PC-9 (cell line): Measurements from ENCODE around the gene PNPLA3. TPM values are rescaled to one million over a fixed set of nuclear protein-coding genes. Genes with fewer than 3 reads are reported as not detected.

Experiments used
- BruUV-seq: library from RNA; stranded (reverse); fragments of 400-500 nt; replicated peaks from 2 replicates; lab custom pipeline; 2021; lab: Mats Ljungman, UMichigan
- CTCF ChIA-PET: fragments of 300-600 bp; sonication (Branson Sonifier 250); formaldehyde crosslinking; loops from one replicate; lab custom pipeline; 2022; ENCODE audit warnings: antibody characterized with exemption; lab: Charles Lee
- POLR2A ChIA-PET: fragments of 300-600 bp; sonication (Branson Sonifier 250); formaldehyde crosslinking; loops from one replicate; lab custom pipeline; 2022; ENCODE audit warnings: antibody characterized with exemption; ENCODE audit not compliant: unreplicated experiment; lab: Charles Lee
- DNase-seq, 2 experiments: peaks; one replicate each; pipeline versions ENCODE4 v3.0.0 to v3.0.0-alpha.2; 2015 to 2022; ENCODE audit warnings: mixed read lengths in 1 of 2
- H2AFZ ChIP-seq: fragments of 200-600 bp; sonication (generic); 2 replicates; pipeline ENCODE4 v1.8.1; 2017; ENCODE audit warnings: antibody characterized with exemption
- H3F3A ChIP-seq: fragments of 200-600 bp; sonication (generic); 2 replicates; pipeline ENCODE4 v1.8.1; 2017; ENCODE audit warnings: antibody characterized with exemption, mild to moderate bottlenecking, low read depth; ENCODE audit not compliant: insufficient read depth
- H3K27ac ChIP-seq: fragments of 200-600 bp; sonication (generic); 2 replicates; pipeline ENCODE4 v1.6.1; 2016; ENCODE audit warnings: mixed run types
- H3K27me3 ChIP-seq: fragments of 200-600 bp; sonication (generic); 2 replicates; pipeline ENCODE4 v1.6.1; 2016; ENCODE audit warnings: low read depth, mixed run types; ENCODE audit not compliant: insufficient read depth
- H3K36me3 ChIP-seq: fragments of 200-600 bp; sonication (generic); 2 replicates; pipeline ENCODE4 v1.6.1; 2016; ENCODE audit warnings: low read depth, mixed run types
- H3K4me1 ChIP-seq: fragments of 200-600 bp; sonication (generic); replicated peaks from 2 replicates; pipeline ENCODE4 v1.6.1; 2016; ENCODE audit warnings: mixed run types; ENCODE audit not compliant: insufficient read depth
- H3K4me2 ChIP-seq: fragments of 200-600 bp; sonication (generic); 2 replicates; pipeline ENCODE4 v1.6.1; 2017; ENCODE audit warnings: mixed run types
- H3K4me3 ChIP-seq: fragments of 200-600 bp; sonication (generic); 2 replicates; pipeline ENCODE4 v1.6.1; 2016; ENCODE audit warnings: mixed run types
- H3K79me2 ChIP-seq: fragments of 200-600 bp; sonication (generic); 2 replicates; pipeline ENCODE4 v1.6.1; 2017; ENCODE audit warnings: low read depth, mixed run types
- H3K9me2 ChIP-seq: fragments of 200-600 bp; sonication (generic); 2 replicates; pipeline ENCODE4 v1.8.1; 2017; ENCODE audit warnings: mild to moderate bottlenecking; ENCODE audit not compliant: insufficient read depth
- H3K9me3 ChIP-seq: fragments of 200-600 bp; sonication (generic); 2 replicates; pipeline ENCODE4 v1.8.1; 2016; ENCODE audit warnings: low read depth; ENCODE audit not compliant: insufficient read depth
- H4K20me1 ChIP-seq: fragments of 200-600 bp; sonication (generic); 2 replicates; pipeline ENCODE4 v1.8.1; 2017; ENCODE audit not compliant: insufficient read depth
- EZH2 ChIP-seq: fragments of 200-600 bp; sonication (generic); IDR thresholded peaks from 2 replicates; pipeline ENCODE4 v1.8.0; 2017; ENCODE audit warnings: antibody characterized with exemption, low read depth
- intact Hi-C: fragments of 100-400 bp; cut with micrococcal nuclease; formaldehyde crosslinking; loops from one replicate; pipeline ENCODE4 v1.10.0; 2022; ENCODE audit not compliant: unreplicated experiment
- total RNA-seq: library from RNA; stranded (reverse); gene quantifications from 2 replicates; pipeline ENCODE4 v1.2.3, GENCODE V29; 2021
- TF ChIP-seq, protein P1 (sequence below): fragments of 200-600 bp; sonication (generic); conservative IDR thresholded peaks from 2 replicates; pipeline ENCODE4 v1.6.1; 2017; ENCODE audit warnings: mixed run types, antibody characterized with exemption, mild to moderate bottlenecking, moderate library complexity

Gene PNPLA3
- total RNA-seq, 1 experiment from 2014 or later: 26.8 TPM

DNA sequence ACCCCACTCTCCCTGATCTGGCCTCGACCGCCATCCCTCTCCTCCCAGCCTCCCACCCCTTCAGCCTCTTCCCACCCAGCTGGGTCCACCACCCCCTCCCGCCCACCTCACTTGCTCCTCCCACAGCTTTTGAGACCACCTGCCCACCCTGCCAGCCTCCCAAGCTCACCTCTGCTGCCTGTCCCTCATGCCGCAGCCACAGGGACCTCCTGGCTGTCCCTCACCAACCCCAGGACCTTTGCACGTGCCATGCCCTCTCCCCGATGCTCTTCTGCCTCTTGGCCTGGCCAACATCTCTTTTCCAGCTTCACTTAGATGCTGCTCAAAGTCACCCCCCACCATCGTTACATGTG lies 38.3 kb upstream of the PNPLA3 start:
- BruUV-seq: no TSS peak
- no peak for TF ChIP-seq EZH2
- TF ChIP-seq, protein P1, sequence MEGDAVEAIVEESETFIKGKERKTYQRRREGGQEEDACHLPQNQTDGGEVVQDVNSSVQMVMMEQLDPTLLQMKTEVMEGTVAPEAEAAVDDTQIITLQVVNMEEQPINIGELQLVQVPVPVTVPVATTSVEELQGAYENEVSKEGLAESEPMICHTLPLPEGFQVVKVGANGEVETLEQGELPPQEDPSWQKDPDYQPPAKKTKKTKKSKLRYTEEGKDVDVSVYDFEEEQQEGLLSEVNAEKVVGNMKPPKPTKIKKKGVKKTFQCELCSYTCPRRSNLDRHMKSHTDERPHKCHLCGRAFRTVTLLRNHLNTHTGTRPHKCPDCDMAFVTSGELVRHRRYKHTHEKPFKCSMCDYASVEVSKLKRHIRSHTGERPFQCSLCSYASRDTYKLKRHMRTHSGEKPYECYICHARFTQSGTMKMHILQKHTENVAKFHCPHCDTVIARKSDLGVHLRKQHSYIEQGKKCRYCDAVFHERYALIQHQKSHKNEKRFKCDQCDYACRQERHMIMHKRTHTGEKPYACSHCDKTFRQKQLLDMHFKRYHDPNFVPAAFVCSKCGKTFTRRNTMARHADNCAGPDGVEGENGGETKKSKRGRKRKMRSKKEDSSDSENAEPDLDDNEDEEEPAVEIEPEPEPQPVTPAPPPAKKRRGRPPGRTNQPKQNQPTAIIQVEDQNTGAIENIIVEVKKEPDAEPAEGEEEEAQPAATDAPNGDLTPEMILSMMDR: peak; percentile 53; the same call in 1 of the 2 replicates
- no peak for DNase-seq
- H3K36me3 ChIP-seq: no peaks in the 10 kb centered on the region
- CTCF ChIA-PET: interaction anchor here (0.6 to 0.7 kb wide), 2 partner anchors 35 to 61 kb away, joined by 4 to 5 read pairs; no protein-coding TSS in a partner anchor
- intact Hi-C loops: loop anchor here (5.0 kb wide), 1 partner anchor 62 kb away; no protein-coding TSS in a partner anchor
- H3K27ac ChIP-seq: no peak overlapping the region
- H3K27me3 ChIP-seq: peaks cover 35% of the 10 kb centered on the region
- no peak overlapping the region for H3K4me2 ChIP-seq
- H4K20me1 ChIP-seq: no peaks in the 10 kb centered on the region
- POLR2A ChIA-PET: interaction anchor here (0.7 kb wide), 2 partner anchors 9 to 482 kb away, joined by 3 to 4 read pairs; no protein-coding TSS in a partner anchor
- H3F3A ChIP-seq: no peaks in the 10 kb centered on the region
- no peaks in the 10 kb centered on the region for H3K9me3 ChIP-seq
- H3K79me2 ChIP-seq: no peaks in the 10 kb centered on the region
- no peak overlapping the region for H2AFZ ChIP-seq
- no peak overlapping the region for H3K4me3 ChIP-seq
- no peaks in the 10 kb centered on the region for H3K4me1 ChIP-seq
- H3K9me2 ChIP-seq: no peaks in the 10 kb centered on the region

GRCh38 chr22:43885786-43886185 lies 37.8 kb upstream of the PNPLA3 start:
- intact Hi-C loops: loop anchor here (5.0 kb wide), 1 partner anchor 62 kb away; no protein-coding TSS in a partner anchor
- peaks cover 36% of the 10 kb centered on the region for H3K27me3 ChIP-seq
- H3K27ac ChIP-seq: no peak overlapping the region
- TF ChIP-seq EZH2: no peak
- TF ChIP-seq, protein P1: no peak
- H3K9me2 ChIP-seq: no peaks in the 10 kb centered on the region
- H3K9me3 ChIP-seq: no peaks in the 10 kb centered on the region
- no peaks in the 10 kb centered on the region for H3K4me1 ChIP-seq
- no peaks in the 10 kb centered on the region for H3K79me2 ChIP-seq
- H2AFZ ChIP-seq: no peak overlapping the region
- POLR2A ChIA-PET: no interaction called here
- BruUV-seq: no TSS peak
- no peaks in the 10 kb centered on the region for H4K20me1 ChIP-seq
- no peaks in the 10 kb centered on the region for H3F3A ChIP-seq
- H3K4me2 ChIP-seq: no peak overlapping the region
- CTCF ChIA-PET: interaction anchor here (0.6 kb wide), 1 partner anchor 35 kb away, joined by 5 read pairs; no protein-coding TSS in a partner anchor
- no peaks in the 10 kb centered on the region for H3K36me3 ChIP-seq
- no peak overlapping the region for H3K4me3 ChIP-seq
- DNase-seq: no peak

GRCh38 chr22:43886231-43886630 lies 37.4 kb upstream of the PNPLA3 start:
- Histone ChIP-seq H3K9me2 (no peaks in the 10 kb centered on the region), H3K4me2 (no peak overlapping the region), H3K4me1 (no peaks in the 10 kb centered on the region), H3F3A (no peaks in the 10 kb centered on the region), H3K27me3 (peaks cover 36% of the 10 kb centered on the region), H3K4me3 (no peak overlapping the region), H4K20me1 (no peaks in the 10 kb centered on the region), H2AFZ (no peak overlapping the region), H3K36me3 (no peaks in the 10 kb centered on the region), H3K27ac (no peak overlapping the region), H3K79me2 (no peaks in the 10 kb centered on the region), H3K9me3 (no peaks in the 10 kb centered on the region)
- TF ChIP-seq EZH2: no peak
- TF ChIP-seq, protein P1: no peak
- POLR2A ChIA-PET: no interaction called here
- intact Hi-C loops: loop anchor here (5.0 kb wide), 1 partner anchor 61 kb away; no protein-coding TSS in a partner anchor
- CTCF ChIA-PET: interaction anchor here (0.5 to 0.6 kb wide), 2 partner anchors 594 to 739 kb away, joined by 3 to 5 read pairs; no protein-coding TSS in a partner anchor
- DNase-seq: no peak
- no TSS peak for BruUV-seq
